LNCaP clone FGC (cell line): ENCODE measurements around the gene SFT2D3.

ENCODE experiments used
- DNase-seq: peaks from one replicate; pipeline ENCODE4 v3.0.0-alpha.2; 2011; ENCODE audit warnings: low read depth
- H3K4me3 ChIP-seq: 2 replicates; pipeline ENCODE4 v1.5.1; 2011; ENCODE audit warnings: mild to moderate bottlenecking, low read depth, low read length, control low read depth
- TF ChIP-seq, protein P1 (sequence below): IDR thresholded peaks from 2 replicates; pipeline ENCODE4 v1.5.1; 2012; ENCODE audit warnings: mild to moderate bottlenecking; ENCODE audit not compliant: control insufficient read depth, insufficient read depth; ENCODE audit errors: extremely low read depth

The SFT2D3 gene

DNA sequence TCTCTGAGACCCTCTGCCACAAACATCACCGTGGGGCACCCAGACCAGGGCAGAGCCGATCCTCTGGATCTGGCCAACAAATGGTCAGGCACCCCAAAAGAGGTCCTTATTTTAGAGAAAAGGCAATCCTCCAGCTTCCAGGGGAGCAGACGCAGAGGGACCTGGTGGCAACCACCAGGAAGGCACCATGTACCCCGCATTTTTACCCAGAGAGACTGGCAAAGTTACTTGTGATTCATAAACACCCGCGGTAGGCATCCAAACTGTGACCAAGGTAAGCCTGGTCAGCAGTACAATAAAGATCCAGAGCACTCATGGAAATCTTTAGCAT, 36.4 kb upstream of the SFT2D3 start:
- TF ChIP-seq, protein P1, sequence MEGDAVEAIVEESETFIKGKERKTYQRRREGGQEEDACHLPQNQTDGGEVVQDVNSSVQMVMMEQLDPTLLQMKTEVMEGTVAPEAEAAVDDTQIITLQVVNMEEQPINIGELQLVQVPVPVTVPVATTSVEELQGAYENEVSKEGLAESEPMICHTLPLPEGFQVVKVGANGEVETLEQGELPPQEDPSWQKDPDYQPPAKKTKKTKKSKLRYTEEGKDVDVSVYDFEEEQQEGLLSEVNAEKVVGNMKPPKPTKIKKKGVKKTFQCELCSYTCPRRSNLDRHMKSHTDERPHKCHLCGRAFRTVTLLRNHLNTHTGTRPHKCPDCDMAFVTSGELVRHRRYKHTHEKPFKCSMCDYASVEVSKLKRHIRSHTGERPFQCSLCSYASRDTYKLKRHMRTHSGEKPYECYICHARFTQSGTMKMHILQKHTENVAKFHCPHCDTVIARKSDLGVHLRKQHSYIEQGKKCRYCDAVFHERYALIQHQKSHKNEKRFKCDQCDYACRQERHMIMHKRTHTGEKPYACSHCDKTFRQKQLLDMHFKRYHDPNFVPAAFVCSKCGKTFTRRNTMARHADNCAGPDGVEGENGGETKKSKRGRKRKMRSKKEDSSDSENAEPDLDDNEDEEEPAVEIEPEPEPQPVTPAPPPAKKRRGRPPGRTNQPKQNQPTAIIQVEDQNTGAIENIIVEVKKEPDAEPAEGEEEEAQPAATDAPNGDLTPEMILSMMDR: no peak
- no peak overlapping the region for H3K4me3 ChIP-seq
- DNase-seq: no peak

- no peak for DNase-seq
- TF ChIP-seq, protein P1: no peak
Observed at GRCh38 chr2:127665267-127665893, 35.9 kb upstream of the SFT2D3 start.

DNA sequence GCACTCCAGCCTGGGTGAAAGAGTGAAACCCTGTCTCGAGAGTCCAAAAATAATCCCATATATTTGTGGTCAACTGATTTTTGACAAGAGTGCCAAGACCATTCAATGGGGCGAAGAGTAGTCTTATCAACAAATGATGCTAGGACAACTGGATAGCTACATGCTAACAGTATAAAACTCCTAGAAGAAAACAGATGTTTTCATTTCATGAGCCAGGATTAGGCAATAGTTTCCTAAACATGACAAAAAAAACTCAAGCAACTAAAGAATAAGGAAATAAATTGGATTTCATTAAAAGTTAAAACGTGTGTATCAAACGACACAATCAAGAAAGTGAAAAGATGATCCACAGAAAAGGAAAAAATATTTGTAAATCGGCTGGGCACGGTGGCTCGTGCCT, 32.2 kb upstream of the SFT2D3 start:
- H3K4me3 ChIP-seq: no peak overlapping the region
- DNase-seq: no peak
- TF ChIP-seq, protein P1: no peak

More at GRCh38 chr2:127665267-127665893, 35.9 kb upstream of the SFT2D3 start:
- H3K4me3 ChIP-seq: no peak overlapping the region

GRCh38 chr2:127670055-127670956, 31.0 kb upstream of the SFT2D3 start:
- H3K4me3 ChIP-seq: no peak overlapping the region
- no peak for DNase-seq
- TF ChIP-seq, protein P1: no peak

DNA sequence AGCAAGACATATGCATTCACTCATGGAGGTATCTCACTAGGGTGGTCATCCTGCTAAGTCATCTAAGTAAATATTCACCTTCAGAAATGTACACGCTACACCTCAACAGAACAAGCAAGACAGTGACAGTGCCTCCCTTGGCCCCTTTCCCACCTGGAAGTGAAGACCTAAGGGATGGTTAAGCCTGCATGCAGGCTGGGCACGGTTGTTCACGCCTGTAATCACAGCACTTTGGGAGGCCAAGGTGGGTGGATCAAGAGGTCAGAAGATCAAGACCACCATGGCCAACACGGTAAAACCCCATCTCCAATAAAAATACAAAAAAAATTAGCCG, 30.4 kb upstream of the SFT2D3 start:
- TF ChIP-seq, protein P1: no peak

GRCh38 chr2:127671557-127672302, 29.6 kb upstream of the SFT2D3 start:
- DNase-seq: no peak
- H3K4me3 ChIP-seq: no peak overlapping the region
- TF ChIP-seq, protein P1: no peak

More for the DNA sequence above, 30.4 kb upstream of the SFT2D3 start:
- DNase-seq: no peak
- no peak overlapping the region for H3K4me3 ChIP-seq
